IMR-90 (cell line): ENCODE measurements around the gene MLIP. TPM values are rescaled to one million over a fixed set of nuclear protein-coding genes. Genes with fewer than 3 reads are reported as not detected.

ENCODE experiments used
- ATAC-seq: fragments of 200-7000 bp; cut with Tn5 transposase; 2 replicates; pipeline ENCODE4 v1.9.1; 2020; ENCODE audit warnings: low read depth, mild to moderate bottlenecking, moderate library complexity
- BruUV-seq: library from RNA; stranded (reverse); fragments of 400-500 nt; replicated peaks from 2 replicates; lab custom pipeline; 2021; lab: Mats Ljungman, UMichigan
- CTCF ChIA-PET: fragments of 300-600 bp; formaldehyde crosslinking; extraction: SDS; loops from one replicate; lab custom pipeline; 2021; ENCODE audit warnings: antibody characterized with exemption; lab: Yijun Ruan, JAX
- POLR2A ChIA-PET: fragments of 300-600 bp; sonication (Branson Sonifier 250); formaldehyde crosslinking; loops from one replicate; lab custom pipeline; 2022; ENCODE audit warnings: antibody characterized with exemption; ENCODE audit not compliant: unreplicated experiment; lab: Charles Lee
- DNase-seq: peaks from one replicate; pipeline ENCODE4 v3.0.0; 2013
- H2AFZ ChIP-seq: replicated peaks from 2 replicates; pipeline ENCODE3; 2013; ENCODE audit warnings: low read length, mild to moderate bottlenecking; ENCODE audit not compliant: poor library complexity
- H2AK5ac ChIP-seq: 2 replicates; pipeline ENCODE4 v1.6.1; 2013; ENCODE audit warnings: low read depth, low read length, inconsistent platforms
- H2AK9ac ChIP-seq: replicated peaks from 2 replicates; pipeline ENCODE3; 2013; ENCODE audit warnings: mild to moderate bottlenecking, low read depth, low read length, moderate library complexity; ENCODE audit not compliant: poor library complexity
- H2BK120ac ChIP-seq: 2 replicates; pipeline ENCODE4 v1.6.1; 2013; ENCODE audit warnings: low read depth, low read length, inconsistent platforms
- H2BK15ac ChIP-seq: 3 replicates; pipeline ENCODE4 v1.6.1; 2013; ENCODE audit warnings: low read depth, low read length, inconsistent platforms
- H2BK20ac ChIP-seq: 2 replicates; pipeline ENCODE4 v1.6.1; 2013; ENCODE audit warnings: low read depth, mild to moderate bottlenecking, inconsistent platforms, low read length, moderate library complexity
- H2BK5ac ChIP-seq: 2 replicates; pipeline ENCODE4 v1.6.1; 2013; ENCODE audit warnings: mild to moderate bottlenecking, low read depth, low read length, inconsistent platforms; ENCODE audit not compliant: poor library complexity, severe bottlenecking
- H3K14ac ChIP-seq: replicated peaks from 2 replicates; pipeline ENCODE4 v1.6.1; 2013; ENCODE audit warnings: low read depth, low read length, inconsistent platforms
- H3K18ac ChIP-seq: 2 replicates; pipeline ENCODE4 v1.6.1; 2013; ENCODE audit warnings: low read depth, low read length, control low read depth
- H3K23ac ChIP-seq: 2 replicates; pipeline ENCODE4 v1.6.1; 2013; ENCODE audit warnings: low read depth, low read length, inconsistent platforms
- H3K27ac ChIP-seq: 2 replicates; pipeline ENCODE4 v1.5.1; 2013; ENCODE audit warnings: mild to moderate bottlenecking, control low read depth, low read length; ENCODE audit not compliant: insufficient read depth
- H3K27me3 ChIP-seq: 2 replicates; pipeline ENCODE4 v1.6.1; 2013; ENCODE audit warnings: low read length; ENCODE audit not compliant: control insufficient read depth, insufficient read depth
- H3K36me3 ChIP-seq: 2 replicates; pipeline ENCODE4 v1.6.1; 2013; ENCODE audit warnings: low read length, mixed read lengths; ENCODE audit not compliant: control insufficient read depth, insufficient read depth
- H3K4ac ChIP-seq: 2 replicates; pipeline ENCODE4 v1.6.1; 2013; ENCODE audit warnings: low read depth, low read length, inconsistent platforms
- H3K4me1 ChIP-seq: 2 replicates; pipeline ENCODE4 v1.6.1; 2013; ENCODE audit warnings: low read length, mixed read lengths; ENCODE audit not compliant: control insufficient read depth, insufficient read depth
- H3K4me2 ChIP-seq: 2 replicates; pipeline ENCODE4 v1.6.1; 2013; ENCODE audit warnings: low read depth, mild to moderate bottlenecking, control low read depth, low read length, moderate library complexity
- H3K4me3 ChIP-seq: 2 replicates; pipeline ENCODE4 v1.5.1; 2013; ENCODE audit warnings: low read depth, mild to moderate bottlenecking, control low read depth, low read length, moderate library complexity; ENCODE audit not compliant: insufficient read depth
- H3K56ac ChIP-seq: 2 replicates; pipeline ENCODE4 v1.6.1; 2013; ENCODE audit warnings: low read length, inconsistent platforms; ENCODE audit not compliant: insufficient read depth; ENCODE audit errors: extremely low read depth
- H3K79me1 ChIP-seq, 2 experiments: 2 replicates each; pipeline ENCODE4 v1.6.1; 2013; ENCODE audit warnings: low read length in 2 of 2, inconsistent platforms in 1 of 2, low read depth in 1 of 2
- H3K9ac ChIP-seq: 2 replicates; pipeline ENCODE4 v1.6.1; 2013; ENCODE audit warnings: low read depth, low read length, control low read depth
- H3K9me1 ChIP-seq: 2 replicates; pipeline ENCODE4 v1.6.1; 2013; ENCODE audit warnings: low read length, inconsistent platforms; ENCODE audit not compliant: insufficient read depth
- H3K9me3 ChIP-seq: 2 replicates; pipeline ENCODE4 v1.6.1; 2013; ENCODE audit warnings: low read length; ENCODE audit not compliant: control insufficient read depth, insufficient read depth
- H4K20me1 ChIP-seq: 2 replicates; pipeline ENCODE4 v1.6.1; 2013; ENCODE audit warnings: low read length, inconsistent platforms; ENCODE audit not compliant: insufficient read depth
- H4K5ac ChIP-seq: 2 replicates; pipeline ENCODE4 v1.6.1; 2013; ENCODE audit warnings: mild to moderate bottlenecking, low read depth, low read length, control low read depth
- H4K8ac ChIP-seq, 2 experiments: 2 replicates each; pipeline ENCODE4 v1.6.1; 2013; ENCODE audit warnings: low read depth in 2 of 2, low read length in 2 of 2, control low read depth in 1 of 2, inconsistent platforms in 1 of 2
- H4K91ac ChIP-seq: 2 replicates; pipeline ENCODE4 v1.6.1; 2013; ENCODE audit warnings: low read depth, low read length, inconsistent platforms; ENCODE audit not compliant: insufficient read depth
- CEBPB ChIP-seq: IDR thresholded peaks from 2 replicates; pipeline ENCODE4 v1.6.1; 2012; ENCODE audit warnings: low read depth, low read length, improper control_type of control experiment
- FOS ChIP-seq: fragments of 150-350 bp; IDR thresholded peaks from 2 replicates; pipeline ENCODE4 v1.6.1; 2016; ENCODE audit warnings: low read depth, low read length
- MAFK ChIP-seq: IDR thresholded peaks from 2 replicates; pipeline ENCODE4 v1.6.1; 2012; ENCODE audit warnings: low read depth, low read length, improper control_type of control experiment
- MAZ ChIP-seq: IDR thresholded peaks from 2 replicates; pipeline ENCODE4 v1.6.1; 2012; ENCODE audit warnings: low read depth, mild to moderate bottlenecking, low read length, improper control_type of control experiment, moderate library complexity, borderline replicate concordance
- MXI1 ChIP-seq: IDR thresholded peaks from 2 replicates; pipeline ENCODE4 v1.6.1; 2012; ENCODE audit warnings: low read depth, mild to moderate bottlenecking, low read length, moderate library complexity, borderline replicate concordance
- NFE2L2 ChIP-seq: fragments of 150-350 bp; IDR thresholded peaks from 2 replicates; pipeline ENCODE4 v1.6.1; 2016; ENCODE audit warnings: low read depth, mild to moderate bottlenecking, low read length
- RAD21 ChIP-seq: IDR thresholded peaks from 2 replicates; pipeline ENCODE4 v1.6.1; 2012; ENCODE audit warnings: low read length, improper control_type of control experiment
- RCOR1 ChIP-seq: IDR thresholded peaks from 2 replicates; pipeline ENCODE4 v1.6.1; 2012; ENCODE audit warnings: mild to moderate bottlenecking, low read length, improper control_type of control experiment; ENCODE audit not compliant: insufficient replicate concordance
- RFX5 ChIP-seq: IDR thresholded peaks from 2 replicates; pipeline ENCODE4 v1.8.0; 2012; ENCODE audit warnings: low read depth, mild to moderate bottlenecking, low read length, moderate library complexity
- SMC3 ChIP-seq: fragments of 150-350 bp; IDR thresholded peaks from 2 replicates; pipeline ENCODE4 v1.6.1; 2016; ENCODE audit warnings: low read depth, mild to moderate bottlenecking, antibody characterized with exemption, low read length, moderate library complexity
- WGBS, 2 experiments: methylation state at CpG; one replicate each; pipeline versions ENCODE4 v1.1.5 to v1.1.7; 2013; ENCODE audit warnings: missing lambda C conversion rate in 2 of 2; ENCODE audit not compliant: insufficient read length in 1 of 2; ENCODE audit errors: extremely low coverage in 2 of 2; 5-methylcytosine and 5-hydroxymethylcytosine counted together
- dilution Hi-C: fragments of 300-500 bp; cut with HindIII; formaldehyde crosslinking; loops from one replicate; pipeline ENCODE4 v1.14.3; 2018; ENCODE audit warnings: low sequenced_read_pairs; ENCODE audit not compliant: unreplicated experiment
- in situ Hi-C: fragments of 300-500 bp; cut with MboI; formaldehyde crosslinking; loops from 3 replicates; pipeline ENCODE4 v1.14.3; 2019; ENCODE audit warnings: low sequenced_read_pairs, inconsistent platforms, mixed read lengths
- intact Hi-C: fragments of 100-400 bp; cut with micrococcal nuclease; formaldehyde crosslinking; loops from 2 replicates; pipeline ENCODE4 v1.10.0; 2022
- polyA plus RNA-seq, 3 experiments: library from polyadenylated mRNA; depleted of rRNA; stranded (reverse); fragments of >200 nt; gene quantifications; 2 replicates each; pipeline ENCODE4 v1.2.3, GENCODE V29; 2012; ENCODE audit warnings: low replicate concordance in 1 of 3
- total RNA-seq: library from RNA; depleted of rRNA; stranded (reverse); fragments of >200 nt; gene quantifications from 2 replicates; pipeline ENCODE4 v1.2.3, GENCODE V29; 2012
- TF ChIP-seq, protein P1 (sequence below): fragments of 150-350 bp; IDR thresholded peaks from 2 replicates; pipeline ENCODE4 v1.6.1; 2017; ENCODE audit warnings: mild to moderate bottlenecking, antibody characterized with exemption, low read length, low read depth
- TF ChIP-seq, protein P2 (sequence below): conservative IDR thresholded peaks from 2 replicates; pipeline ENCODE4 v1.5.1; 2012; ENCODE audit warnings: mild to moderate bottlenecking, low read depth, low read length, improper control_type of control experiment
- TF ChIP-seq, protein P3 (sequence below): fragments of 150-350 bp; IDR thresholded peaks from 2 replicates; pipeline ENCODE4 v1.6.1; 2016; ENCODE audit warnings: low read depth, mild to moderate bottlenecking, low read length, moderate library complexity, borderline replicate concordance

The MLIP gene
- total and polyA plus RNA-seq, 2 of the 4 experiments (the other 2 are of a cell fraction): not detected

DNA sequence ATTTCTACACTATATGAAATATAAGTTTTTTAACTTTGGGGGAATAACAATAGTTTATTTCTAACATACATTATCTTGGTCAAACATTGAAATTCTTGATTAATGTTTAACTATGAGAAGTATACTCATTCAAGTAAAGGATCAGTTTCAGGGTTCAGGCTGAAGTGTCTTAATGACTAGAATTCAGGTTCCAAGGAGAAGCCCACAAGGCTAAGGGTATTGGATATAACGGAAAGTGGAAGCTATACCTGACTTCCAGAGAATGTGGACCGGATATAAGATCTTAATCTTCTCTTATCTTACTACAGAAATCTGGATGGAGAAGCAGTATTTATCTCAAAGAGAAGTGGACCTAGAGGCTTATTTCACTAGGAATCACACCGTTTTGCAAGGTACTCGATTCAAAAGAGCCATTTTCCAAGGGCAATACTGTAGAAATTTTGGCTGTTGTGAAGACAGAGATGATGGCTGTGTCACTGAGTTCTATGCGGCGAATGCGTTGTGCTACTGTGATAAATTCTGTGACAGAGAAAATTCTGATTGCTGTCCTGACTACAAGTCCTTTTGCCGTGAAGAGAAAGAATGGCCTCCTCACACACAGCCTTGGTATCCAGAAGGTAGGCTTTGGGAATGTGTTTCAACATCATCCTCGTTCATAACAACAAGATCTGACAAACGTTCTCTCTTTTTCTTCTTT is 197.2 kb downstream of the MLIP start, which contains the start of gene TINAG:
TINAG (plus strand) TSS at position 153 of the 697 bp plus-strand sequence; CDS start at position 263, 110 bp downstream.
- Histone ChIP-seq H3K18ac (no peak within 1 kb of the TSS), H3K9me3 (no peaks in the 10 kb centered on the region), H2BK20ac (0 out of 2 replicates have a peak within 1 kb of the TSS, but pooled peaks have one; percentile 28), H3K9me1 (no peaks in the 10 kb centered on the region), H3K27me3 (no peaks in the 10 kb centered on the region), H3K4me1 (no peaks in the 10 kb centered on the region), H2BK5ac (no peak within 1 kb of the TSS), H3K9ac (no peak within 1 kb of the TSS), H2AK5ac (no peak within 1 kb of the TSS), H3K36me3 (no peaks in the 10 kb centered on the region), H4K5ac (no peak within 1 kb of the TSS), H3K4me3 (no peak within 1 kb of the TSS), H3K4me2 (no peak within 1 kb of the TSS), H3K4ac (no peak within 1 kb of the TSS), H2BK15ac (no peak within 1 kb of the TSS), H2BK120ac (no peak within 1 kb of the TSS), H3K79me1 (no peaks in the 10 kb centered on the region), H4K20me1 (no peaks in the 10 kb centered on the region), H2AK9ac (no peak within 1 kb of the TSS), H3K56ac (no peak within 1 kb of the TSS), H2AFZ (no peak within 1 kb of the TSS), H4K8ac (no peak within 1 kb of the TSS), H3K27ac (no peak within 1 kb of the TSS), H3K23ac (no peak within 1 kb of the TSS), H3K14ac (no peak within 1 kb of the TSS), H4K91ac (no peak within 1 kb of the TSS)
- dilution Hi-C loops: no loop called here
- WGBS, 2 experiments: 90% methylated on average over 2 of the region's 10 CpGs; no CpG with 5 or more reads in 1 of the 2 experiments
- no TSS peak for BruUV-seq
- TF ChIP-seq, protein P1, sequence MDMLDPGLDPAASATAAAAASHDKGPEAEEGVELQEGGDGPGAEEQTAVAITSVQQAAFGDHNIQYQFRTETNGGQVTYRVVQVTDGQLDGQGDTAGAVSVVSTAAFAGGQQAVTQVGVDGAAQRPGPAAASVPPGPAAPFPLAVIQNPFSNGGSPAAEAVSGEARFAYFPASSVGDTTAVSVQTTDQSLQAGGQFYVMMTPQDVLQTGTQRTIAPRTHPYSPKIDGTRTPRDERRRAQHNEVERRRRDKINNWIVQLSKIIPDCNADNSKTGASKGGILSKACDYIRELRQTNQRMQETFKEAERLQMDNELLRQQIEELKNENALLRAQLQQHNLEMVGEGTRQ: no peak
- no peak for TF ChIP-seq RAD21
- no peak for TF ChIP-seq MAFK
- TF ChIP-seq FOS: no peak
- no peak for TF ChIP-seq NFE2L2
- TF ChIP-seq, protein P2, sequence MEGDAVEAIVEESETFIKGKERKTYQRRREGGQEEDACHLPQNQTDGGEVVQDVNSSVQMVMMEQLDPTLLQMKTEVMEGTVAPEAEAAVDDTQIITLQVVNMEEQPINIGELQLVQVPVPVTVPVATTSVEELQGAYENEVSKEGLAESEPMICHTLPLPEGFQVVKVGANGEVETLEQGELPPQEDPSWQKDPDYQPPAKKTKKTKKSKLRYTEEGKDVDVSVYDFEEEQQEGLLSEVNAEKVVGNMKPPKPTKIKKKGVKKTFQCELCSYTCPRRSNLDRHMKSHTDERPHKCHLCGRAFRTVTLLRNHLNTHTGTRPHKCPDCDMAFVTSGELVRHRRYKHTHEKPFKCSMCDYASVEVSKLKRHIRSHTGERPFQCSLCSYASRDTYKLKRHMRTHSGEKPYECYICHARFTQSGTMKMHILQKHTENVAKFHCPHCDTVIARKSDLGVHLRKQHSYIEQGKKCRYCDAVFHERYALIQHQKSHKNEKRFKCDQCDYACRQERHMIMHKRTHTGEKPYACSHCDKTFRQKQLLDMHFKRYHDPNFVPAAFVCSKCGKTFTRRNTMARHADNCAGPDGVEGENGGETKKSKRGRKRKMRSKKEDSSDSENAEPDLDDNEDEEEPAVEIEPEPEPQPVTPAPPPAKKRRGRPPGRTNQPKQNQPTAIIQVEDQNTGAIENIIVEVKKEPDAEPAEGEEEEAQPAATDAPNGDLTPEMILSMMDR: no peak
- no peak for TF ChIP-seq RCOR1
- TF ChIP-seq RFX5: no peak
- no peak for TF ChIP-seq CEBPB
- TF ChIP-seq, protein P3, sequence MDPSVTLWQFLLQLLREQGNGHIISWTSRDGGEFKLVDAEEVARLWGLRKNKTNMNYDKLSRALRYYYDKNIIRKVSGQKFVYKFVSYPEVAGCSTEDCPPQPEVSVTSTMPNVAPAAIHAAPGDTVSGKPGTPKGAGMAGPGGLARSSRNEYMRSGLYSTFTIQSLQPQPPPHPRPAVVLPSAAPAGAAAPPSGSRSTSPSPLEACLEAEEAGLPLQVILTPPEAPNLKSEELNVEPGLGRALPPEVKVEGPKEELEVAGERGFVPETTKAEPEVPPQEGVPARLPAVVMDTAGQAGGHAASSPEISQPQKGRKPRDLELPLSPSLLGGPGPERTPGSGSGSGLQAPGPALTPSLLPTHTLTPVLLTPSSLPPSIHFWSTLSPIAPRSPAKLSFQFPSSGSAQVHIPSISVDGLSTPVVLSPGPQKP: no peak
- no peak for TF ChIP-seq MAZ
- no peak for TF ChIP-seq MXI1
- TF ChIP-seq SMC3: no peak
- in situ Hi-C loops: no loop called here
- intact Hi-C loops: no loop called here
- ChIA-PET CTCF (no interaction called here), POLR2A (no interaction called here)
- ATAC-seq (no peak), DNase-seq (no peak)
